Measurements from ENCODE around the gene DTNBP1.

DTNBP1 gene

DNA sequence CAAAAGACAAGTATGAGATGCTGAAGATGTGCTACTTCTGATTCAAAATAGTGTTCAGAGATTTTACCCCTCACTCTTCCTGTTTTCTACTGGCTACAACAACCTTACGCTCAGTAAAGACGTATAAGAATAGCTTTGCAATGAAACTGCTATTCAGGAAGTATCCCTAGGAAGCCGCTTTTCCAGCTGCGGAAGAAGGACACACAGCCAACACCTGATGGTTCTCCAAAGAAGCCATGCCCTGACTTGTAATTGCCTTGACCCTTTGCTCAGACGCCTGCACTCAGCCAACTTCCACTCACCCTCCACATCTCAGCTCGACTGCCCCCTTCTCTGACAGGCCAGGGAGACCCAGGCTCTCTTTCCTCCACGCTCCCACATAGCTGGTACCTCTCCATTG, 111.6 kb downstream of the DTNBP1 start:
- intact Hi-C loops (cut with DNase I; ENCODE audit: low total_unique reads), result no loop called here
- H3K36me3 ChIP-seq, result no peaks in the 10 kb centered on the region
- TF ChIP-seq, protein P1, sequence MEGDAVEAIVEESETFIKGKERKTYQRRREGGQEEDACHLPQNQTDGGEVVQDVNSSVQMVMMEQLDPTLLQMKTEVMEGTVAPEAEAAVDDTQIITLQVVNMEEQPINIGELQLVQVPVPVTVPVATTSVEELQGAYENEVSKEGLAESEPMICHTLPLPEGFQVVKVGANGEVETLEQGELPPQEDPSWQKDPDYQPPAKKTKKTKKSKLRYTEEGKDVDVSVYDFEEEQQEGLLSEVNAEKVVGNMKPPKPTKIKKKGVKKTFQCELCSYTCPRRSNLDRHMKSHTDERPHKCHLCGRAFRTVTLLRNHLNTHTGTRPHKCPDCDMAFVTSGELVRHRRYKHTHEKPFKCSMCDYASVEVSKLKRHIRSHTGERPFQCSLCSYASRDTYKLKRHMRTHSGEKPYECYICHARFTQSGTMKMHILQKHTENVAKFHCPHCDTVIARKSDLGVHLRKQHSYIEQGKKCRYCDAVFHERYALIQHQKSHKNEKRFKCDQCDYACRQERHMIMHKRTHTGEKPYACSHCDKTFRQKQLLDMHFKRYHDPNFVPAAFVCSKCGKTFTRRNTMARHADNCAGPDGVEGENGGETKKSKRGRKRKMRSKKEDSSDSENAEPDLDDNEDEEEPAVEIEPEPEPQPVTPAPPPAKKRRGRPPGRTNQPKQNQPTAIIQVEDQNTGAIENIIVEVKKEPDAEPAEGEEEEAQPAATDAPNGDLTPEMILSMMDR (IDR thresholded peaks at IDR 0.05), result no peak
- H3K27me3 ChIP-seq, result no peaks in the 10 kb centered on the region
- H3K9me3 ChIP-seq, result no peaks in the 10 kb centered on the region
- no peak for DNase-seq
- H3K4me3 ChIP-seq, result no peak overlapping the region
- peaks cover 0 to 14% (median 7%) of the 10 kb centered on the region in 4 donors for H3K4me1 ChIP-seq
- no peak overlapping the region for H3K27ac ChIP-seq

DNA sequence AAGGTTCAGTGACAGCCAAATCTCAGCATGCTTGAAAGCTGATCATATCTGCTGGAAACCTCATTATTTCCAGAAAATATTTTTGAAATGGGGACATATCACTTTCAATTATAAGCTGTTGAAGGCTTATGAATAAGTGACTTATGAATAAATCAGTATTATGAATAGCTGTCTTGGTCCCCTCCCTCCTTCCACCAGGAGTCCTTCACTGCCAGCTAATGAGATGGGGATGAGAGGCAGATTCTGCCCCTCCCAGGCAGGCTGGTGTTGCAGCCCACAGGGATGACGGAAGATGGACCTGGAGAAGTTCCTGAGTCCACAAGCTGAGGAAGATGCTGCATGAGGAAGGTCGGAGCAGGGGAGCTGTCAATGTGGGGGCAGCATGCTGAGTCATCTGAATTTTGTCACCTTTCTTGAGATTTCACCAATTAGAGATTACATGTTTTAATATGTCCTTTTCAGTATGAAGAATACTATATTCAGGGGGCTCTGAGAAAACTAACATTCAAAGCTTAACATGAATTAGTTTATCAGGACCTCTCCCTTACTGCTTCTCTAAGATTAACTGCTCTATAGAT, 112.2 kb downstream of the DTNBP1 start:
- Histone ChIP-seq H3K27me3 (no peaks in the 10 kb centered on the region), H3K9me3 (no peaks in the 10 kb centered on the region), H3K36me3 (no peaks in the 10 kb centered on the region), H3K4me3 (no peak overlapping the region), H3K4me1 (peaks cover 0 to 14% (median 7%) of the 10 kb centered on the region in 4 donors), H3K27ac (no peak overlapping the region)
- intact Hi-C loops (cut with DNase I; ENCODE audit: low total_unique reads), result no loop called here
- DNase-seq, result no peak
- TF ChIP-seq, protein P1 (IDR thresholded peaks at IDR 0.05), result no peak

DNA sequence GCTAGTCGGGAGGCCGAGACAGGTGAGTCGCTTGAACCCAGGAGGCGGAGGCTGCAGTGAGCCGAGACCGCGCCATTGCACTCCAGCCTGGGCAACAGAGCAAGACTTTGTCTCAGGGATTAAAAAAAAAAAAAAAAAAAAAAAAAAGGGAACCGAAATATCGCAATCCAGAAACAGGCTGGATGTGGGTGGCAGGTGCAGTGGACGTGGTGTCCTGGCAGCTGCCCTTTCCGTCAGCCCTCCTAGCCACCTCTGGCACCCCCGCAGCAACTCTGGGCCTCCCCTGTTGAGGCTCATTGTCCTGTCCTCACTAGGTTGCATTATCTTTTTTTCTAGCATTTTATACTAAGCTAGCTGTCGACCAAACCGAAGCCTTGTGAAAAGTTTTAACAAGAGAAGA, 113.5 kb downstream of the DTNBP1 start:
- no peak for DNase-seq
- no peak overlapping the region for H3K4me3 ChIP-seq
- intact Hi-C loops (cut with DNase I; ENCODE audit: low total_unique reads), result no loop called here
- H3K36me3 ChIP-seq, result no peaks in the 10 kb centered on the region
- TF ChIP-seq, protein P1 (IDR thresholded peaks at IDR 0.05), result no peak
- H3K9me3 ChIP-seq, result no peaks in the 10 kb centered on the region
- no peaks in the 10 kb centered on the region for H3K27me3 ChIP-seq
- H3K27ac ChIP-seq, result no peak overlapping the region
- peaks cover 0 to 18% (median 7%) of the 10 kb centered on the region in 4 donors for H3K4me1 ChIP-seq

DNA sequence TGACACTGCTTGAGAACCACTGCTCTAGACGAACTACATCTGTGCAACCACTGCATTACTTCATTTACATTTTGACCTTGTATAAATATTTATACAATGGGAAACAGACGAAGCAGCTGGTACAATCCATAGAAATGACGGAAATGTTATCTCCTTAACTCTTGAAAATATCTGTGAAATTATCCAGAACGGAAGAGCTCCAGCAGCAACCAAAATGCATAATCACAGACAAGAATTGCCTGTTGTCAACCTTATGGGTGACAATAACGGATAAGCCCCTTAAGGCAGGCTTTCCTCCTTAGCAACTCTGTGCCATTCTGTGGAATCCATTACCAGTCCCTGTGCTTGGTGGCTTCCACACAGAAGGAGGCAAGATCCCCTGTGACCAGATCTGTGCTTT, 115.4 kb downstream of the DTNBP1 start:
- no peaks in the 10 kb centered on the region for H3K9me3 ChIP-seq
- H3K27me3 ChIP-seq, result no peaks in the 10 kb centered on the region
- H3K27ac ChIP-seq, result no peak overlapping the region
- no peaks in the 10 kb centered on the region for H3K36me3 ChIP-seq
- H3K4me1 ChIP-seq, result peaks cover 0 to 21% (median 7%) of the 10 kb centered on the region in 4 donors
- DNase-seq, result no peak
- TF ChIP-seq, protein P1 (IDR thresholded peaks at IDR 0.05), result no peak
- intact Hi-C loops (cut with DNase I; ENCODE audit: low total_unique reads), result no loop called here
- H3K4me3 ChIP-seq, result no peak overlapping the region

DNA sequence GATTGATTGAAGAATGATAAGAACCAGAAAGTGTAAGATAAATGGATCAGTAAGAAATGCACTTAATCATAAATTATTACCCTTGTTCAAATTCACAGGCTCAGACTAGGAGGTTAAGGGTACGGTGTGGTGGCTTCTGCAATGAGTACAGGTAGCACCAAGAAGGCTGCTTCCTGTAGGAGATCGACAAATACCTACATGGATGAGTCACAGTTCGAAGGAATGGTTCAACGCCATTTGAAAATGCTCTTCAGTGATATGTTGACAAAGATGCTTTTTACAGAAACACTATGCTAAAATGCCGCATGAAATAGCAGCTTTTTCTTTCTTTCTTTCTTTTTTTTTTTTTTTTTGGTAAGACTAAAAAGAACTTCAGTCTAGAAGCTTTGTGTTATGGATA, 116.2 kb downstream of the DTNBP1 start:
- Histone ChIP-seq H3K36me3 (no peaks in the 10 kb centered on the region), H3K4me3 (no peak overlapping the region), H3K27ac (no peak overlapping the region), H3K9me3 (no peaks in the 10 kb centered on the region), H3K4me1 (peaks cover 0 to 14% (median 3%) of the 10 kb centered on the region in 4 donors), H3K27me3 (no peaks in the 10 kb centered on the region)
- TF ChIP-seq, protein P1 (IDR thresholded peaks at IDR 0.05), result no peak
- no peak for DNase-seq
- intact Hi-C loops (cut with DNase I; ENCODE audit: low total_unique reads), result no loop called here

Measured in tibial artery (tissue), 4 donors.